BJ (cell line): ENCODE data around the gene CYP4B1. TPM values are rescaled to one million over a fixed set of nuclear protein-coding genes. Genes with fewer than 3 reads are reported as not detected.
"Not testable (repeated sequence)": the region's sequence is repeated elsewhere in the genome, so short reads cannot be mapped to it uniquely, and the experiment has no call there.

Experiments used
- CTCF ChIA-PET: fragments of 350-600 bp; formaldehyde crosslinking; extraction: SDS; loops from one replicate; lab custom pipeline; 2021; ENCODE audit warnings: antibody characterized with exemption, inconsistent platforms; lab: Yijun Ruan, JAX
- POLR2A ChIA-PET: fragments of 300-600 bp; sonication (Branson Sonifier 250); formaldehyde crosslinking; extraction: SDS; loops from one replicate; lab custom pipeline; 2021; ENCODE audit warnings: antibody characterized with exemption; lab: Charles Lee
- DNase-seq: peaks from one replicate; pipeline ENCODE4 v3.0.0-alpha.2; 2011; ENCODE audit warnings: low read depth
- H3K27me3 ChIP-seq: 2 replicates; pipeline ENCODE4 v1.6.0; 2011; ENCODE audit warnings: low read length; ENCODE audit not compliant: control insufficient read depth, insufficient read depth
- H3K36me3 ChIP-seq: 2 replicates; pipeline ENCODE4 v1.5.1; 2011; ENCODE audit warnings: low read length; ENCODE audit not compliant: control insufficient read depth, insufficient read depth
- H3K4me3 ChIP-seq: 2 replicates; pipeline ENCODE4 v1.5.1; 2011; ENCODE audit warnings: low read depth, mild to moderate bottlenecking, control low read depth, low read length
- CTCF ChIP-seq: IDR thresholded peaks from 2 replicates; pipeline ENCODE4 v1.5.1; 2011; ENCODE audit warnings: low read depth, mild to moderate bottlenecking, control low read depth, inconsistent platforms, low read length, moderate library complexity; ENCODE audit not compliant: insufficient read depth
- polyA plus RNA-seq: library from polyadenylated mRNA; depleted of rRNA; stranded (reverse); fragments of >200 nt; gene quantifications from 2 replicates; pipeline ENCODE4 v1.2.3, GENCODE V29; 2011

The CYP4B1 gene
- polyA plus RNA-seq, 1 experiment, result not detected

GRCh38 chr1:46822248-46822826, 23.5 kb downstream of the CYP4B1 start:
- no peak for TF ChIP-seq CTCF
- POLR2A ChIA-PET, result no interaction called here
- Histone ChIP-seq H3K36me3 (no peaks in the 10 kb centered on the region), H3K4me3 (no peak overlapping the region), H3K27me3 (no peaks in the 10 kb centered on the region)
- CTCF ChIA-PET, result no interaction called here
- DNase-seq, result no peak

- Histone ChIP-seq H3K36me3 (no peaks in the 10 kb centered on the region), H3K27me3 (no peaks in the 10 kb centered on the region), H3K4me3 (no peak overlapping the region)
- CTCF ChIA-PET, result no interaction called here
- no peak for TF ChIP-seq CTCF
- POLR2A ChIA-PET, result no interaction called here
- DNase-seq, result no peak
Observed at GRCh38 chr1:46823151-46823550, 24.3 kb downstream of the CYP4B1 start.

- DNase-seq, H3K27me3 ChIP-seq, CTCF ChIA-PET, H3K36me3 ChIP-seq, POLR2A ChIA-PET, H3K4me3 ChIP-seq: not testable (repeated sequence)
Observed at GRCh38 chr1:46826892-46827291, 28.0 kb downstream of the CYP4B1 start.

GRCh38 chr1:46830665-46831322, 31.9 kb downstream of the CYP4B1 start:
- POLR2A ChIA-PET, result no interaction called here

GRCh38 chr1:46835469-46835868, 36.6 kb downstream of the CYP4B1 start:
- H3K27me3 ChIP-seq, DNase-seq, H3K4me3 ChIP-seq, H3K36me3 ChIP-seq, CTCF ChIA-PET: not testable (repeated sequence)
- POLR2A ChIA-PET, result interaction anchor here (0.6 kb wide), 1 partner anchor 1842 kb away, joined by 8 read pairs; no protein-coding TSS in a partner anchor

More at GRCh38 chr1:46830665-46831322, 31.9 kb downstream of the CYP4B1 start:
- no peak for TF ChIP-seq CTCF
- no peaks in the 10 kb centered on the region for H3K27me3 ChIP-seq
- DNase-seq, result no peak
- no peak overlapping the region for H3K4me3 ChIP-seq
- CTCF ChIA-PET, result no interaction called here
- H3K36me3 ChIP-seq, result no peaks in the 10 kb centered on the region

- H3K36me3 ChIP-seq, H3K27me3 ChIP-seq, DNase-seq, POLR2A ChIA-PET, CTCF ChIA-PET, H3K4me3 ChIP-seq: not testable (repeated sequence)
Observed at GRCh38 chr1:46846386-46846785, 47.5 kb downstream of the CYP4B1 start.

- CTCF ChIA-PET, H3K27me3 ChIP-seq, POLR2A ChIA-PET, H3K4me3 ChIP-seq, H3K36me3 ChIP-seq, DNase-seq: not testable (repeated sequence)
Observed at GRCh38 chr1:46857660-46858065, 58.8 kb downstream of the CYP4B1 start.
